T47D (cell line): ENCODE results near the gene LRTM2.
A peak's percentile ranks its signal among the peaks of the same experiment; 100 is the strongest.

ENCODE experiments used
- DNase-seq, 2 experiments: peaks; one replicate each; pipeline versions ENCODE4 v3.0.0 to v3.0.0-alpha.2; 2011 to 2012; ENCODE audit warnings: low read depth in 1 of 2, low spot score in 1 of 2
- JUND ChIP-seq: IDR thresholded peaks from 2 replicates; pipeline ENCODE4 v1.6.1; 2012; ENCODE audit warnings: low read depth
- in situ Hi-C: cut with HindIII; loops from 2 replicates; pipeline ENCODE4 v1.10.0; 2016; ENCODE audit warnings: low sequenced_read_pairs, low pct_unique_long_range_greater_than_20kb

LRTM2 gene

DNA sequence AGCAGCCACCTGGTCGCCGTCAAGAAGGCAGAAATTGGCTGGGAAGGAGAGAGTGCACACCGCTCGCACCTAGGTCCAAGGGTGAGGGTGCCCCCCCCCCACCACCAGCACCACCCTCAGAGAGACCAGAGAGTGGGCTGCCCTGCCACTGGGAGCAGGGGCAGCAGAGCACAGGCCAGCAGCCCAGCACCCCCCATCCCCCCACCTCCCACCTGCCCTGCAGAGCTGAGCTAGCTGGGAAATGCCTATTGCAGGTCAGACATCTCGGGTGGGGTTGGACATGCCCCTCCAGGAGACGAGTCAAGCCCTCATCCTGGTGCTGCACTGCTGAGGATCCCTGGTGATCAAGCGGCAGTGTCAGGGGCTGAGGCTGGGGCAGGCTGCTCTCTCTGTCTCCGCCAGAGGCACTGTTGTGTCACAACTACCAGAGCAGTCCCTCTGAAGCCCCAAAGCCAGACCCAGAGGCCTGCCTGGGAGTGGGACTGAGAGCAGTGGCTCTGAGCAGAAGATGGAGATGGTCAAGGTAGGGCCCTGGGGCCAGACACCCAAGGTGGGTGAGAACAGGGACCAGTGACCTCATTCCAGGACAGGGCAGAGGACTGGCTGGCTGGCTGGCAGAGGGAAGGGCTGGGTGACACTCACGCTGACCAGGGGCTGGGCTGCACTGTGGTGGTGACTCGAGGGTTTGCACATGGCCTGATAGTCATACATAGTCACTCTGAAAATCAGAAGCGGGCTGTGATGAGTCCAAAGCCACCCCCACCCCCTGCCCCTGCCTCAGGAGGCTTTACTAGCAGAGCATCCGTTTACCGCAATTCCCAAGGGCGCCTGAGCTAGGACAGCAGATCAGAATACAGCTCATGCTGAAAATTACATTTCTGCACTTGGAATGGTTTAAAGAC is 19.7 kb upstream of the LRTM2 start:
- in situ Hi-C loops: no loop called here
- peak in 1 of 2 experiments; percentile 45 for DNase-seq
- no peak for TF ChIP-seq JUND

GRCh38 chr12:1801303-1801975 is 18.9 kb upstream of the LRTM2 start:
- no peak for TF ChIP-seq JUND
- DNase-seq: no peak
- in situ Hi-C loops: no loop called here

DNA sequence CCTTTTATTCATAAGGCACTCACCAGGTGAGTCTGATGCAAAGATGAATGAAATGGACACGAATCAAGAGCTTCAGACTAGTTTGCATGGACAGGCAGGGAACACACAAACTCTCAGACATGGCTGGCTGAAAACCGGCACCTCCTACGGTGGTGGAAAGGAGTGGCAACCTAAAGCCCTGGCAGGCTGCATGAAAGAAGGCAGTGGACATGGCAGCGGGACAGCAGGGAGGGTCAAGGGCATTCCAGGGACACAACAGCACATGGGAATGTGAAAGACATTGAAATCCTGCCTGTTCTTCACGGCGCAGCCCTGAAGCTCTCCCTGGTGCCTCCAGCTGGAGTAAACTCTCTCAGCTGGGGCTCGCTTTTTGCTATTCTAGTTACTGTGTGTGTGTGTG is 16.6 kb upstream of the LRTM2 start:
- DNase-seq: no peak
- no peak for TF ChIP-seq JUND
- in situ Hi-C loops: no loop called here

- peak; percentile 92 to 93 for DNase-seq
- no peak for TF ChIP-seq JUND
- in situ Hi-C loops: no loop called here
These were observed 15.6 kb upstream of the LRTM2 start for GRCh38 chr12:1804545-1805332.

DNA sequence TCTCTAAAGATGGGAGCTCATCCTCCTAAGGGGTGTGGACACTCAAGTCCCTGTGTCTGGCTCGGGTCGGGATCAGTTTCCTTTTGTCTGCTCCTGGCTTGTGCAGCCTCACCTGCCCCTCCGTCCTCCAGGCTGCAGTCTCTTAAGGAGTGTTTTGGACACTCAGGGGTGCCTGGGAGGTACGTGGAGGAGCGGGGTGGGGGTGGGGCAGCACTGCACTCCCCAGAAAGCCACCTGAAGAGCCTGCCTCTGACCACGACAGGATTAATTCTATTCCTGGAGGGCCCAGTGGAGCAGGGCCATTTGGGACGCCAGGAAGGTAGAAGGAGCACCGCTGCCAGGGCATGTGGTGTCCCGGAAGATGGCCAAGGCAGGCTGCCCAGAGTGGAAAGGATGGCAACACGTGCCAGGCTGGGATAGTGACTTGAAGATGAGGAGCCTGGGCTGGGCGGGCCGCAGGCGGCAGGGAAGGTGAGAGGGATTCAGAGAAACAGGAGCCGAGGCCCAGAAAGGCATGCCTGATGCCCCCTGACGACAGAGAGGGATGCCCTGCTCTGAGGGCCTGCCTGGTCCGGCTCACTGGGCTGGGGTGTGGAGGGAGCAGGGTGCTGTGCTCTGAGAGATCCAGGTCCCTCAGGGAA is 14.8 kb upstream of the LRTM2 start:
- no peak for DNase-seq
- in situ Hi-C loops: no loop called here
- TF ChIP-seq JUND: no peak

DNA sequence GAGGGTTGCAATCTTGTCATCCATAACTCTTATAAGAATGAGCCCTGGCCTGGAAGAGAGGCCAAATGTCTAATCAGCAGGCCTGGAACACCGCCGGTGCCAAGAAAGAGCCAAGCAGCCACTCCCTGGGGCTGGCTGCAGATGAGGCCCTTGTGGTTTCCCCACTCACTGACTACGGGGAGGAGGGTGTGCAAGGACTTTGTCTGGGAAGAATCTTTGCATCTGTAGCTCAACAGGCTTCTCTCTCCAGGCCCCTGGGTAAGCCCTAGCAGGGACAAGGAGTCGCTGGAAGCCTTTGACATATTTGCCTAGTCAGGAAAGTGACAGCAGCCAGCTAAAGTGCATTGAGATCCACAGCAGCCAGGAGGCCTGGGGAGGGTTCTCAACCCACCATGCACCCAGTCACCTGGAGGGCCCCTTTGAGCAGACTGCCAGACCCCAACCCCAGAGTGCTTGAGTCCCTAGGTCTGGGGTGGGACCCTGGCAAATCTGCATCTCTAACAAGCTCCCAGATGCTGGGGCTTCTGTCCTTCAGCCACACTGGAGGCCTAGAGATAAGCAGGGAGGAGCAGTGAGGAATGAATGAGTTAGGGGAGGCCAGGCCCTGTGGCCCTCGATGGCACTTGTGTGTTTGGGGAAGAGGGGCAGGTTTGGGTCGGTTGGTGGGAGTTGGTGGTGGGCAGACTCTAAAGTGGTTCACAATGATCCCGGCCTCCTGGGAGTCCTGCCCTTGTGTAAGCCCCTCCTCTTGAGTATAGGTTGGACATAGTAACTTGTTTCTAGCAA is 13.9 kb upstream of the LRTM2 start:
- in situ Hi-C loops: no loop called here
- no peak for DNase-seq
- TF ChIP-seq JUND: no peak

- in situ Hi-C loops: no loop called here
- no peak for DNase-seq
- no peak for TF ChIP-seq JUND
These were observed 13.1 kb upstream of the LRTM2 start for GRCh38 chr12:1807087-1807860.

- no peak for TF ChIP-seq JUND
- no peak for DNase-seq
- in situ Hi-C loops: no loop called here
These were observed 12.1 kb upstream of the LRTM2 start for GRCh38 chr12:1808036-1808797.

DNA sequence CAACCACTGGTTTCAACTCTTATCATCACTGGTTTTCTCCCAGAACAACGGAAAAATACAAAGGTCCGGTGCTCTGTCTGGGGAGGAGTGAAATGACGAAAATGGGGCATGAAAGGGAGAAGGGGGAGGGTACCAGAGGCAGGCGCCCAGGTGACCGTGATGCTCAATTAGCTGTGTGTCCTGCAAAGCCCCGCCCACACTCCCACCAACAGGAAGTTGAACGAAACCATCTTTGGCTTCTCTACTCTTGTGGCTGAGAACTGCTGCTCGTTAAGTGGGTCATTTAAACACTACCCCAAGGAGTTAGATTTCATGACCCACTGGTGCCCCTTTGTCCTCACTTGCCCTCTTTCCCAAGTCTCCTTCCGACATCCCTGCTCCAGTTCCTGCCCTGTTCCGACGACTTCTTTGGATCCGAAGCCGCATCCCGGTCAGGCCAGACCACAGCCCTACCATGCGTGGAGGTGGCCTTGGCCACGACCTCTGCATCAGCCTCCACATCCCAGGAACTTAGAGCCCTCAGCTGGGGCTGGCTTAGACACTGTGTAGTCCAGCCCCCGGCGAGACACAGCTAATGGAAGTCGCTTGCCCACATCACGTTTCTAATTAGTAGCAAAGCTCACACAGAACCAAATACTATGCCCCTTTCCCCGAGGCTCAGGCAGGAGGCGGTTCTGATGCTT is 11.4 kb upstream of the LRTM2 start:
- no peak for TF ChIP-seq JUND
- no peak for DNase-seq
- in situ Hi-C loops: no loop called here

DNA sequence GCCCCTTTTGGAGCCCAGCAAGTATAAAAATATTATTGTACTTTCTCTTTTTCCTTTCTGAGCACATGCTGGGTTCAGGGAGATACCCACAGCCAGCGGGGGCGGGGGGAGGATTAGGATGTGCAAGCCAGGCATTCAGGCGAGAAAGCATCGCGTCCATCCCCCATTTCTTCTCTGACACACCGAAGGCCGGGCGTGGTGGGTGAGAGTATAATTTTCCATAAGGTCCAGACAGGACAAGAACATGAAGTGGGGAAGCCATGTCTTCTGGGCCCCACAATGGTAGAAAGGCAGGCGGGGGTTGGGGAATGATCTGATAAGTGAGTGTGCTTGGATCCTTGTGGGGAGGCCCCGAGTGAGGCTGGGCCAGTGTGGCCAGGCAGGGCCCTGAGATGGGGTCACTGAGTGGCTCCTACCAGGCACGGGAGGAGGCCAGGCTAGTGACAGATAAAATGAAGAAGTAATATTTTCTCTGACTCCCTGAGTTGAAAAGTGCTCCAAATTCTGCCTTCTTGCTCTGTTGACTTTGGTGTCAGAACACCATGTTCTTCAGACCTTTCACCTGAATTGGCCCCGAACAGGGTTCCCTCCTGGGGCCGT is 10.7 kb upstream of the LRTM2 start:
- TF ChIP-seq JUND: no peak
- DNase-seq: no peak
- in situ Hi-C loops: no loop called here
